ENCODE measurements around the gene DHCR7.
"Not testable (repeated sequence)": the region's sequence is repeated elsewhere in the genome, so short reads cannot be mapped to it uniquely, and the experiment has no call there.

The DHCR7 gene

GRCh38 chr11:71436861-71437260 lies 11.3 kb downstream of the DHCR7 start:
- DNase-seq = no peak

- DNase-seq = no peak
Measured at GRCh38 chr11:71435278-71435951, 12.8 kb downstream of the DHCR7 start.

- no peak for DNase-seq
Measured at GRCh38 chr11:71434576-71435130, 13.5 kb downstream of the DHCR7 start.

- DNase-seq = no peak
Measured at GRCh38 chr11:71433648-71434450, 14.3 kb downstream of the DHCR7 start.

GRCh38 chr11:71432761-71433647 lies 15.2 kb downstream of the DHCR7 start:
- DNase-seq = no peak

GRCh38 chr11:71431271-71431670 lies 16.9 kb downstream of the DHCR7 start:
- DNase-seq = no peak

- no peak for DNase-seq
Measured at GRCh38 chr11:71430166-71430565, 18.0 kb downstream of the DHCR7 start.

- no peak for DNase-seq
Measured at GRCh38 chr11:71429701-71430100, 18.5 kb downstream of the DHCR7 start.

- DNase-seq = no peak
Measured at GRCh38 chr11:71428861-71429435, 19.2 kb downstream of the DHCR7 start.

GRCh38 chr11:71426413-71426812 lies 21.8 kb downstream of the DHCR7 start:
- no peak for DNase-seq

GRCh38 chr11:71425860-71426259 lies 22.3 kb downstream of the DHCR7 start:
- DNase-seq = no peak

GRCh38 chr11:71425409-71425808 lies 22.8 kb downstream of the DHCR7 start:
- DNase-seq = no peak

- DNase-seq = no peak
Measured at GRCh38 chr11:71423181-71423790, 24.9 kb downstream of the DHCR7 start.

- not testable (repeated sequence) for DNase-seq
Measured at GRCh38 chr11:71422318-71422717, 25.9 kb downstream of the DHCR7 start.

- no peak for DNase-seq
Measured at GRCh38 chr11:71421392-71421950, 26.7 kb downstream of the DHCR7 start.

- no peak for DNase-seq
Measured at GRCh38 chr11:71420455-71421241, 27.5 kb downstream of the DHCR7 start.

- DNase-seq = no peak
Measured at GRCh38 chr11:71418643-71419042, 29.6 kb downstream of the DHCR7 start.

GRCh38 chr11:71414645-71415044 lies 33.5 kb downstream of the DHCR7 start:
- DNase-seq = no peak

GRCh38 chr11:71410363-71410966 lies 37.7 kb downstream of the DHCR7 start:
- no peak for DNase-seq

GRCh38 chr11:71408826-71409225 lies 39.4 kb downstream of the DHCR7 start:
- no peak for DNase-seq

- DNase-seq = no peak
Measured at GRCh38 chr11:71407356-71407755, 40.8 kb downstream of the DHCR7 start.

Data from NCI-H1048 (cell line).